Measurements from ENCODE around the gene ABLIM3.

ABLIM3 gene

GRCh38 chr5:149141224-149141956 lies at the start of gene ABLIM3:
Gene ABLIM3, plus strand, starts transcription at chr5:149141493. Its CDS starts 603 bp downstream, at chr5:149142096.
- peak; percentile 55 for DNase-seq
- peak within 1 kb of the TSS; percentile 87 for H3K4me3 ChIP-seq (ENCODE audit: low read depth, low read length)
- no peaks in the 10 kb centered on the region for H3K36me3 ChIP-seq (replicated peaks)
- in situ Hi-C loops (cut with HindIII; ENCODE audit: low pct_ligation_motif_present, low sequenced_read_pairs): no loop called here
- H3K27ac ChIP-seq: peak within 1 kb of the TSS; percentile 55
- H3K27me3 ChIP-seq (replicated peaks): no peaks in the 10 kb centered on the region
- TF ChIP-seq CTCF (IDR thresholded peaks at IDR 0.05; ENCODE audit: low read depth, low read length, missing control alignments): peak; percentile 62

- no peak overlapping the region for H3K27ac ChIP-seq
- no peaks in the 10 kb centered on the region for H3K36me3 ChIP-seq (replicated peaks)
- H3K27me3 ChIP-seq (replicated peaks): no peaks in the 10 kb centered on the region
- in situ Hi-C loops (cut with HindIII; ENCODE audit: low pct_ligation_motif_present, low sequenced_read_pairs): no loop called here
- no peak for DNase-seq
- TF ChIP-seq CTCF (IDR thresholded peaks at IDR 0.05; ENCODE audit: low read depth, low read length, missing control alignments): no peak
- H3K4me3 ChIP-seq (ENCODE audit: low read depth, low read length): no peak overlapping the region
These were observed 47.7 kb upstream of the ABLIM3 start for GRCh38 chr5:149093625-149094024.

GRCh38 chr5:149094996-149095395 lies 46.3 kb upstream of the ABLIM3 start:
- DNase-seq: no peak
- in situ Hi-C loops (cut with HindIII; ENCODE audit: low pct_ligation_motif_present, low sequenced_read_pairs): no loop called here
- no peak for TF ChIP-seq CTCF (IDR thresholded peaks at IDR 0.05; ENCODE audit: low read depth, low read length, missing control alignments)
- H3K36me3 ChIP-seq (replicated peaks): no peaks in the 10 kb centered on the region
- no peak overlapping the region for H3K4me3 ChIP-seq (ENCODE audit: low read depth, low read length)
- no peaks in the 10 kb centered on the region for H3K27me3 ChIP-seq (replicated peaks)
- H3K27ac ChIP-seq: no peak overlapping the region

- no peak for TF ChIP-seq CTCF (IDR thresholded peaks at IDR 0.05; ENCODE audit: low read depth, low read length, missing control alignments)
- no peak overlapping the region for H3K4me3 ChIP-seq (ENCODE audit: low read depth, low read length)
- no peak overlapping the region for H3K27ac ChIP-seq
- DNase-seq: no peak
- no peaks in the 10 kb centered on the region for H3K36me3 ChIP-seq (replicated peaks)
- in situ Hi-C loops (cut with HindIII; ENCODE audit: low pct_ligation_motif_present, low sequenced_read_pairs): loop anchor here (25.0 kb wide), 1 partner anchor 363 kb away; no protein-coding TSS in a partner anchor
- H3K27me3 ChIP-seq (replicated peaks): no peaks in the 10 kb centered on the region
These were observed 41.4 kb upstream of the ABLIM3 start for GRCh38 chr5:149099920-149100319.

GRCh38 chr5:149100331-149100730 lies 41.0 kb upstream of the ABLIM3 start:
- Histone ChIP-seq H3K27me3 (replicated peaks) (no peaks in the 10 kb centered on the region), H3K4me3 (ENCODE audit: low read depth, low read length) (no peak overlapping the region), H3K36me3 (replicated peaks) (no peaks in the 10 kb centered on the region), H3K27ac (no peak overlapping the region)
- TF ChIP-seq CTCF (IDR thresholded peaks at IDR 0.05; ENCODE audit: low read depth, low read length, missing control alignments): no peak
- in situ Hi-C loops (cut with HindIII; ENCODE audit: low pct_ligation_motif_present, low sequenced_read_pairs): loop anchor here (25.0 kb wide), 1 partner anchor 363 kb away; no protein-coding TSS in a partner anchor
- no peak for DNase-seq
